Spinal cord (tissue), 10 donors: ENCODE results near the gene UBE2L3. TPM values are rescaled to one million over a fixed set of nuclear protein-coding genes. Genes with fewer than 3 reads are reported as not detected.
A peak's percentile ranks its signal among the peaks of the same experiment; 100 is the strongest.

ENCODE experiments used
- DNase-seq, 6 donors: peaks; one replicate each; pipeline versions ENCODE4 v3.0.0 to v3.0.0-alpha.2; 2013 to 2015; ENCODE audit warnings: low spot score in 6 of 6, low read depth in 4 of 6
- H3K27ac ChIP-seq: one replicate; pipeline ENCODE4 v1.5.1; 2013; ENCODE audit warnings: low read depth, low read length, control low read depth
- H3K27me3 ChIP-seq: one replicate; pipeline ENCODE4 v1.6.1; 2013; ENCODE audit warnings: low read length; ENCODE audit not compliant: control insufficient read depth, insufficient read depth
- H3K36me3 ChIP-seq: one replicate; pipeline ENCODE4 v1.6.1; 2013; ENCODE audit warnings: low read length; ENCODE audit not compliant: control insufficient read depth, insufficient read depth
- H3K4me1 ChIP-seq: one replicate; pipeline ENCODE4 v1.6.1; 2013; ENCODE audit warnings: low read length; ENCODE audit not compliant: control insufficient read depth, insufficient read depth
- H3K4me3 ChIP-seq: one replicate; pipeline ENCODE4 v1.5.1; 2013; ENCODE audit warnings: low read depth, low read length, control low read depth
- H3K9me3 ChIP-seq: one replicate; pipeline ENCODE4 v1.6.1; 2013; ENCODE audit warnings: low read length; ENCODE audit not compliant: control insufficient read depth, insufficient read depth
- WGBS: methylation state at CpG from one replicate; pipeline ENCODE4 v1.1.5; 2013; ENCODE audit warnings: missing lambda C conversion rate; ENCODE audit not compliant: insufficient coverage; 5-methylcytosine and 5-hydroxymethylcytosine counted together
- polyA plus RNA-seq, 2 donors: library from polyadenylated mRNA; unstranded; fragments of 120-200 nt; gene quantifications; one replicate each; pipeline ENCODE4 v1.2.1, GENCODE V29; 2013; ENCODE audit not compliant: insufficient read length in 2 of 2
- total RNA-seq, 2 donors: library from RNA; depleted of rRNA in 1 of 2; stranded (reverse); fragments of 120-200 nt in 1 of 2; fragments of >200 nt in 1 of 2; gene quantifications; one replicate each; pipeline versions ENCODE4 v1.2.3 to v1.2.4, GENCODE V29; 2013 to 2014
- donor health status: healthy.

Gene UBE2L3
- total and polyA plus RNA-seq, 4 donors, result 34.1 to 75.3 (median 57.2) TPM

DNA sequence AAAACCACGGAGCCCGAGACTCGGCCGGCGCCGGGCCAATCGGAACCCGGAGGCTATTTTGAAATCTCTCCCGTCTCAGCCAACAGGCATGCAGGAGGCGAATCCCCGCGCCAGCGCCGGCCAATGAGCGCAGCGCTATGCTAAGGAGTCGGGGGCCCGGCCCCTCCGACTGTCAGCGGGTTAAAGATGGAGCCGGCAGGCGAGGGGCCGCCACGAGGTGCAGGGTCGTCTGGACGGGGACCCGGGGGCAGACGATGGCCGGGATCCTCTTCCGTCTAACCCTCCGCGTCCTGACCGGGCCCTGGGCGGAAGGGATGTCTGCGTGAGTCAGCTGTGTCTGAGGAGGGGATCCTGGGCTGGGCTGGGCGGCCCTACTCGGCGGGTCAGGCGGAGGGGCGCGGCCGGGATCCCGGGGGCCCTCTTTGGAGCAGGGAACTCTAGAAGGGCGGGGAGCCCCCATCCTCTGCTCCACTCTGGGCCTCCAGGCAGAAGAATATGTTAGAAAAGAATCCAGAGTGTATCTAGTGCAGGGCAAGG, 84.6 kb downstream of the UBE2L3 start:
- no peaks in the 10 kb centered on the region for H3K9me3 ChIP-seq
- peak overlapping the region; percentile 79 for H3K4me3 ChIP-seq
- peaks cover 25% of the 10 kb centered on the region for H3K36me3 ChIP-seq
- no peaks in the 10 kb centered on the region for H3K27me3 ChIP-seq
- peak overlapping the region; percentile 40 for H3K27ac ChIP-seq
- peak; percentile 75 to 97 (median 86) for DNase-seq
- peaks cover 25% of the 10 kb centered on the region for H3K4me1 ChIP-seq
- WGBS, result under 1% methylated on average over 44 of the region's 44 CpGs

DNA sequence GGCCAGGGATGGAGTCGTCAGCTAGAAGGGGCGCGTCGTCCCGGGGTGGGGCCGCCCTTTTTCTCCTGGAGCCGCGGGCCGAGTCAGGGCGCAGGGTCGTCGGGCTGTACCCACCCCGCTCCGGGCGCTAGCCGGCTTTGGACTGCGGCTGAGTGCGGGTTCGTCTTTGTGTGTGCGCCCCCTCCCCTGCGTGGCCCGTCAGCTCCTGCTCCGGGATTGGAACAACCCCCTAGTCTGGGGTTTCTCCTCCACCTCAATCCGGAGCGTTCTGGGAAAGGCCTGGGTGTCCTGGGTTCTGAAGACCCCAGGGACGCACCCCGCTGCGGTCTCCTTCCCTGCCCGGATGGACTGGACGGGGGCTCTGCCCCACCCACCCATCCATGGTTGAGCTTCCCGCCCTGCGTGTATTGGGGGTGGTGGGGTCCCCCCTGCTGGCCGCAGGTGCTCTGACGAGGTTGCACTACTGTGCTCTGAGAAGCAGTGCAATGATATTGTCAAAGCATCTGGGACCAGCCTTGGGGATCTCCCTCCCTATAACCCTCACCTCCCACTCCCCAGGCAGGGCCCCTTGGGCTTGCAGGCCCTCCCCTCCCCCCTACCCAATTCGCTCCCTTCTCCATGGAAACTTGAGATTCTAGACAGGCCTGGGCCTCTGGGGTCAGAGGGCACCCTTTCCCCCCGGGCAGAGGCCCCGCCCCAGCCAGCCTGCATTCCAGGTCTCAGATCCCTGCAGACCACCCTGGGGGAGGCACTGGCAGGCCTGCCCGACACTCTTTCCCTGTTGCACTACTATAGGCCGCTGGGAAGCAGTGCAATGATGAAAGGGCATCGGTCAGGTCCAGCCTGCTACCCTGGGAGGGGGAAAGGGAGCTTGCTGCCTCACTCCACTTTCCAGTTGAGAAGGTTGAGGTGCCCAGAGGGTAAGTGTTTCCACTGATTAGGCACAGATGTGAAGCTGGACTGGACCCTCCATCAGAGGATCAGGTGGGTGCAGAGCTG, 85.3 kb downstream of the UBE2L3 start:
- Histone ChIP-seq H3K4me3 (peak overlapping the region; percentile 79), H3K27ac (peak overlapping the region; percentile 40), H3K27me3 (peaks cover 2% of the 10 kb centered on the region), H3K36me3 (peaks cover 25% of the 10 kb centered on the region), H3K4me1 (peaks cover 28% of the 10 kb centered on the region), H3K9me3 (no peaks in the 10 kb centered on the region)
- DNase-seq, result no peak
- 3% methylated on average over 35 of the region's 40 CpGs for WGBS

DNA sequence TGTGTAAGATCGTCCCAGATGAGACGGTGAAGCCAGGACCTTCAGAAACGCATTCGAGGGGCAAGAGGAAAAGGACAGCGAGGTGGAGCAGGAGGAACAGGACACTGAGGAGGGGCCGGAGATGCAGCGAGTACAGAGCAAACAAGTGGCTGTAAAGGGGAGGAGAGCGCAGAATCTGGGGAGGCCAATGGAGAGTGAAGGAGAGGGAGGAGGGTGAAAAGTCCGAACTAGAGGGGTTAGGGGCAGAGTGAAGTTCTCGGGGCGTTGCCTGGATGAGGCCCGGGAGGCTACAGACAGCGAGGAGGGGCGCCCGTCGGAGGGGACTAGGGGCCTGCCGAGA, 89.5 kb downstream of the UBE2L3 start:
- no peak overlapping the region for H3K27ac ChIP-seq
- peaks cover 23% of the 10 kb centered on the region for H3K4me1 ChIP-seq
- no peak for DNase-seq
- H3K9me3 ChIP-seq, result no peaks in the 10 kb centered on the region
- peaks cover 5% of the 10 kb centered on the region for H3K27me3 ChIP-seq
- H3K4me3 ChIP-seq, result no peak overlapping the region
- 17% methylated on average over 17 of the region's 17 CpGs for WGBS
- H3K36me3 ChIP-seq, result peaks cover 14% of the 10 kb centered on the region

DNA sequence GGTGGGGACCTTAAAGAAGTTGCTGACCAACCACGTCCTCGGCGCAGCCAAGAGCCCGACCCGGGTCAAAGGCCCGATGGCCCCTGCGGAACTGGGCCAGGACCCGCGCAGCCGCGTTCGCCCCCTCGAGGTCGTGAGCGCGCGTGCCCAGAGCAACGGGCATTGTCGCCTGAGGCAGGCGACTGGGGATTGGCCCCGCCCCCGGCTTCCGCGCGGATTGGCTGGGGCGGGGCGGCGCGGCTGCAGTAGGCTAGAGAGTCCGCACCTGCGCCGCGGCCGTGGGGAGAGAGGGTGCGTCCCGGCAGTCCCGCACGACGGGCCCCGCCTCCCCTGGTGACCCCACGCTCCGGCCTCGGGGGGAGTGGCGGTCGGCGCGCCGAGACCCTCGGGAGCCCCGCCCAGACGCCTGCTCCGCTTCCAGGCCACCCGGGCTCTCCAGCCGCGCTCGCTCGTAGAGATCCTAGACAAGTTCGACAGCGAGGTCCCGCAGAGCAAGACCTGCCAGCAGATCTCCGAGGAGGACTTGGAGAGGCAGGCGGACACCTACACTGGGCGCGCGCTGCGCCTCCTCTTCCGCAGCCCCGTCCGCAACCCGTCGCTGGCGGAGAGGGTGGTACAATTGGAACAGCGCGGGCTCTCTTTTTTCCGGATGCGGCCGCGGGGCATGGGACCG, 90.0 kb downstream of the UBE2L3 start:
- Histone ChIP-seq H3K27me3 (peaks cover 5% of the 10 kb centered on the region), H3K4me3 (peak overlapping the region; percentile 36), H3K9me3 (no peaks in the 10 kb centered on the region), H3K4me1 (peaks cover 19% of the 10 kb centered on the region), H3K36me3 (peaks cover 14% of the 10 kb centered on the region), H3K27ac (no peak overlapping the region)
- under 1% methylated on average over 78 of the region's 79 CpGs for WGBS
- DNase-seq, result peak in 2 of 6 donors; percentile 84 to 88

DNA sequence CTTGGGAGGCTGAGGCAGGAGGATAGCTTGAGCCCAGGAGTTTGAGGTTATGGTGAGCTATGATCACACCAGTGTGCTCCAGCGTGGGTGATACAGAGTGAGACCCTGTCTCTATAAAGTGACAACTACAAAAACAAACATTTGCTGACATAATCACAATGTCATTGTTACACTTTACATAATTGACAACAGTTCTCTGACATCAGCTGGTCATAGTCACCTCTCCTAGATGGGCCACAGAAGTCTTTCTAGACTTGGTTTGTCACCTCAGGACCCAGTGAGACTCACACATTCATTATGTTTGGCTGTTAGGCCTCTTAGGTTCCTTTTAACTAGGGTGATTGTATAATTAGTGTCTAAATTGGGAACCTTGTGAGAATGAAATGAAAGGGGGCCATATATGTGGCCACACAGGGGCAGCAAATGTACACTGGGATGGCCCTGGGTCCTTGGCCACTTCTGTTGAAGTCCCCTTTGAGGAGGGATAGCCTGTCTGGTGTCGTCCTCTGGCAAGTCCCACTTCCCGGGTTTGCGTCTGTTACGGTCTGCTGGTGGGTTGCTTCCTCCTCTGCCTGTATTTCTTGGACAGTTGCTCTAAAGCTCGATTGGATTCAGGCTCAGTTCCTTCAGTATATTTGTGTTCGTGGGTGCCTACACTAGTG, 92.5 kb downstream of the UBE2L3 start:
- H3K4me3 ChIP-seq, result no peak overlapping the region
- H3K9me3 ChIP-seq, result no peaks in the 10 kb centered on the region
- DNase-seq, result no peak
- peaks cover 2% of the 10 kb centered on the region for H3K36me3 ChIP-seq
- peaks cover 5% of the 10 kb centered on the region for H3K27me3 ChIP-seq
- WGBS, result 74% methylated on average over 6 of the region's 7 CpGs
- no peak overlapping the region for H3K27ac ChIP-seq
- H3K4me1 ChIP-seq, result peaks cover 10% of the 10 kb centered on the region

- Histone ChIP-seq H3K9me3 (no peaks in the 10 kb centered on the region), H3K27me3 (peaks cover 5% of the 10 kb centered on the region), H3K27ac (no peak overlapping the region), H3K4me1 (peaks cover 19% of the 10 kb centered on the region), H3K36me3 (no peaks in the 10 kb centered on the region), H3K4me3 (no peak overlapping the region)
- DNase-seq, result no peak
- WGBS, result 71% methylated on average over 5 of the region's 7 CpGs
These were observed 93.4 kb downstream of the UBE2L3 start for GRCh38 chr22:21660904-21661303.

GRCh38 chr22:21661991-21662390, 94.5 kb downstream of the UBE2L3 start:
- 93% methylated on average over 4 of the region's 5 CpGs for WGBS
- H3K36me3 ChIP-seq, result no peaks in the 10 kb centered on the region
- H3K4me3 ChIP-seq, result no peak overlapping the region
- H3K27ac ChIP-seq, result no peak overlapping the region
- no peak for DNase-seq
- no peaks in the 10 kb centered on the region for H3K9me3 ChIP-seq
- H3K4me1 ChIP-seq, result peaks cover 23% of the 10 kb centered on the region
- H3K27me3 ChIP-seq, result peaks cover 5% of the 10 kb centered on the region

DNA sequence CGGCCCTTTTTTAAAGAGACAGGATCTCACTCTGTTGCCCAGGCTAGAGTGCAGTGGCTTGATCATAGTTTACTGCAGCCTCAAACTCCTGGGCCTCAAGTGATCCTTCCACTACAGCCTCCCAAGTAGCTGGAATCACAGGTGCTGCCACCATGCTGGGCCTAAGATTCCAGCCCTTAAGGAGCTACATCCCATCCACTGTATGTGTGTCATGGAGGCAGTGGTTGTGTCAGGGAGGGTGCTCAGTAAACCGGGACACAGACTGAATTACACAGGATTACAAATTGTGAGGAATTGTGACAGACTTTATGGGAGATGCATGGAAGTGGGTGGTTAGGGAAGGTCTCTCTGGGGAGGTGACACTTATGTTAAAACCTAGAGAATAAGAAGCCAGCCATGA, 96.2 kb downstream of the UBE2L3 start:
- H3K27me3 ChIP-seq, result no peaks in the 10 kb centered on the region
- no peak overlapping the region for H3K27ac ChIP-seq
- peaks cover 2% of the 10 kb centered on the region for H3K36me3 ChIP-seq
- no peaks in the 10 kb centered on the region for H3K9me3 ChIP-seq
- no peak for DNase-seq
- WGBS, result 79% methylated on average over 2 of the region's 2 CpGs
- no peak overlapping the region for H3K4me3 ChIP-seq
- peaks cover 17% of the 10 kb centered on the region for H3K4me1 ChIP-seq

DNA sequence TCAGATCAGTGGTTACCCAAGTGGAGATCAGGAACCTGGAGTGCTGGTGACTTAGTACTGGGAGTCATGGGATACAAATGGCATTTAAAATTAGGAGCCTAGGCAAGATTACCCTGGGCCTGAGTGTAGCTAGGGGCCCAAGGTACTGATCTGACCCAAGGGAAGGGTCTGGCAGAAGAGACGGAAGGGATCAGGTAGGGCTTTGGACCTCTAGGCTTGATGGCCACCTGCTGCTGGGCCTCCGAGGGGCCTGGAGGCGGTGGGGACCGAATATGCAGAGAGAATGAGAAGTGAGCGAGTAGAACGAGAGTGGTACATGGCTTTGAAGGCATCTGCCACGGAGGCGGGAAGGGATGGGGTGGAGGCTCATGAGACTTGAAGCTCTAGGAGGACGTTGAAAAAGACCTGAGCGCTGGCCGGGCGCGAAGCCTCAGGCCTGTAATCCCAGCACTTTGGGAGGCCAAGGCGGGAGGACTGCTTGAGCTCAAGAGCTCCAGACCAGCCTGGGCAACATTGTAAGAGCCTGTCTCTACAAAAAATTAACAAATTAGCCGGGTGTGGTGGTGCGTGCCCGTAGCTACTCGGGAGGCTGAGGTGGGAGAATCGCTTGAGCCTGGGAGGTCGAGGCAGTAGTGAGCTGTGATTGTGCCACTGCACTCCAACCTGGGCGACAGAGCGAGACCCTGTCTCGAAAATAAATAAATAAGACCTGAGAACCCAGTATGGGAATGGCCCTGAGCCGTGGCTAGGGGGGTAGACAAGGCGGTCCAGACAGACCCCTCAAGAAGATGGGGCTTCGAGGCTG, 97.7 kb downstream of the UBE2L3 start:
- 71% methylated on average over 26 of the region's 26 CpGs for WGBS
- DNase-seq, result no peak
- H3K36me3 ChIP-seq, result peaks cover 10% of the 10 kb centered on the region
- peak overlapping the region; percentile 90 for H3K4me3 ChIP-seq
- no peaks in the 10 kb centered on the region for H3K27me3 ChIP-seq
- H3K4me1 ChIP-seq, result peaks cover 17% of the 10 kb centered on the region
- H3K9me3 ChIP-seq, result no peaks in the 10 kb centered on the region
- H3K27ac ChIP-seq, result peak overlapping the region; percentile 93
